HG03432 (cell line): Measurements from ENCODE around the gene MICA.
"Not testable (repeated sequence)": the region's sequence is repeated elsewhere in the genome, so short reads cannot be mapped to it uniquely, and the experiment has no call there.

Experiments
- ATAC-seq: cut with Tn5 transposase; IDR thresholded peaks from one replicate; pipeline ENCODE4 v1.9.1; 2021; ENCODE audit warnings: mild to moderate bottlenecking, moderate library complexity; ENCODE audit not compliant: unreplicated experiment

MICA gene

GRCh38 chr6:31405996-31406395 lies 2.6 kb downstream of the MICA start:
- no peak for ATAC-seq

GRCh38 chr6:31407699-31408098 lies 4.3 kb downstream of the MICA start:
- no peak for ATAC-seq

- ATAC-seq: no peak
Observed at GRCh38 chr6:31412506-31412905, 9.1 kb downstream of the MICA start.

DNA sequence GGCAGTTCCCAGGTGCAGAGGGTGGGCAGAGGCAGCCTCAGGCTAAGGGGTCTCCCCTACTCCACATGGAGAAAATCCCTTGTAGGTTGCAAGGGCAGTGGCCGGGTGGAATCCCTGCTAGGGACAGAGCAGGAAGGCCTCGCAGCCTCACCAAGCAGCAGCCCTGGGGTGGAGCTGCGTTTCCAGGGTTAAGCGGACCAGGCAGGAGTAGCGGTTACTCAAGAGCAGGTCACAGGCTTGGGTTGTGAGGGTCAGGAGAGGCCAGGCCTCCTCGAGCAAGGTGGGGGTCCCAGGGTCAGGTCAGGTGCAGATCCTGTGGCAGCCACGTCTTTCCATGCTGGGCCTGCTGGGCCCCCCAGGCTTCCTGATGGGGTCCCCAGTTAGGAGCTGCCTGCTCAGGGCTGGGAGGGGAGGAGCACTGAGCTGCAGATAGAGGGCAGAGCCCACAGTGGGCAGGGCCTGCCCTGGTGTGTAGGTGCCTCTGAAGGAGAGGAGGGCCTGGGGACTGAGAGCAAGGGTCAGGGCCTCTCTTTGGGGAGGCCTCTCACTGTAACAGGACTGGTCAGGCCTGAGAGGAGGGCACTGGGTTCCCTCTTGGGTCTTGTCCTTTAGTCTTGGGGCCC lies 10.9 kb downstream of the MICA start:
- ATAC-seq: not testable (repeated sequence)

DNA sequence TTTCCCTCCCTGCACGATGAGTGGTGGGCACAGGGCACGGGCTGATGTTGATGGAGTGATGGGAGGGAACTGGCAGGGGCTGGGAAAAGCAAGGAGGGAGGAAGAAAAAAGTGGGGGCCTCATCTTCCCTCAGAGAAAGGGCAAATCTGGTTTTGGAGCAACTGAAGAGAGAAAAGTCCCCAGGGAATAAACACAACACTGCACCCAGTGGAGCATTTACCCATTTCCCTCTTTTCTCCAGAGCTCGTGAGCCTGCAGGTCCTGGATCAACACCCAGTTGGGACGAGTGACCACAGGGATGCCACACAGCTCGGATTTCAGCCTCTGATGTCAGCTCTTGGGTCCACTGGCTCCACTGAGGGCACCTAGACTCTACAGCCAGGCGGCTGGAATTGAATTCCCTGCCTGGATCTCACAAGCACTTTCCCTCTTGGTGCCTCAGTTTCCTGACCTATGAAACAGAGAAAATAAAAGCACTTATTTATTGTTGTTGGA lies 11.4 kb downstream of the MICA start:
- ATAC-seq: no peak

GRCh38 chr6:31416394-31417014 lies 13.1 kb downstream of the MICA start:
- no peak for ATAC-seq

GRCh38 chr6:31418251-31418650 lies 14.9 kb downstream of the MICA start:
- no peak for ATAC-seq

GRCh38 chr6:31419842-31420241 lies 16.4 kb downstream of the MICA start:
- no peak for ATAC-seq

DNA sequence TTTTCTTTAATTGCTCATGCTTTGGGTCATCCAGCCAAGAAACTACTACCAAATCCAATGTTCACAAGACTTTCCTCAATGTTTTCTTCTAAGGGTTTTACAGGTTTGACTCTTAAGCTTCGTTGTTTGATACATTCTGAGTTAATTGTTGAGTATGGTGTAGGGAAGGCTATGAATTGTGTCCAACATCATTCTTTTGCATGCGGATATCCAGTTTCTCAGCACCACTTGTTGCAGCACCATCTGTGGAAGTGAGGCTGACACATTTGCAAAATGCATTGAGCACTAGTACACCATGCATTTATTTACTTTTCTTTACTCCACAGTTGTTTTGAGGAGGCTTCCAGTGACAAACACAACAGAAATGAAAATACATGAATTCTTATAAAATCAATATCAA lies 17.2 kb downstream of the MICA start:
- ATAC-seq: no peak

GRCh38 chr6:31422587-31422986 lies 19.2 kb downstream of the MICA start:
- ATAC-seq: no peak

- ATAC-seq: no peak
Observed at GRCh38 chr6:31423550-31423949, 20.2 kb downstream of the MICA start.

DNA sequence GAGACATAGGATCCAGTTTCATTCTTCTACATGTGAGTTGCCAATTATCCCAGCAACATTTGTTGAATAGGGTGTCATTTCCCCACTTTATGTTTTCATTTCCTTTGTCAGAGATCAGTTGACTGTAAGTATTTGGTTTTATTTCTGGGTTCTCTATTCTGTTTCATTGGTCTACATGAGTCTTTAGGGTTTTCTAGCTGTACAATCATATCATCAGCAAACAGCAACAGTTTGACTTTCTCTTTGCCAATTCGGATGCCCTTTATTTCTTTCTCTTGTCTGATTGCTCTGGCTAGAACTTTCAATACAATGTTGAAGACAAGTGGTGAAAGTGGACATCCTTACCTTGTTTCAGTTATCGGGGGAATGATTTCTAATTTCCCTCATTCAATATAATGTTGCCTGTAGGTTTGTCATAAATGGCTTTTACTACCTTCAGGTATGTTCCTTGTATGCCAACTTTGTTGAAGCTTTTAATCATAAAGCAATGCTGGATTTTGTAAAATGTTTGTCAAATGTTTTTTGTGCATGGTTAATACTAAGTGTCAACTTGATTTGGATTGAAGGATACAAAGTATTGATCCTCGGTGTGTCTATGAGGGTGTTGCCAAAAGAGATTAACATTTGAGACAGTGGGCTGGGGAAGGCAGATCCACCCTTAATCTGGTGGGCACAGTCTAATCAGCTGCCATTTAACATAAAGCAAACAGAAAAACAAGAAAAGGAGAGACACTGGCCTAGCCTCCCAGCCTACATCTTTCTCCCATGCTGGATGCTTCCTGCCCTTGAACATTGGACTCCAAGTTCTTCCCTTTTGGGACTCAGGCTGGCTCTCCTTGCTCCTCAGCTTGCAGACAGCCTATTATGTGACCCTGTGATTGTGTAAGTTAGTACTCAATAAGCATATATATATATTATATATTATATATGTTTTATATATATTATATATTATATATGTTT lies 23.3 kb downstream of the MICA start:
- no peak for ATAC-seq

DNA sequence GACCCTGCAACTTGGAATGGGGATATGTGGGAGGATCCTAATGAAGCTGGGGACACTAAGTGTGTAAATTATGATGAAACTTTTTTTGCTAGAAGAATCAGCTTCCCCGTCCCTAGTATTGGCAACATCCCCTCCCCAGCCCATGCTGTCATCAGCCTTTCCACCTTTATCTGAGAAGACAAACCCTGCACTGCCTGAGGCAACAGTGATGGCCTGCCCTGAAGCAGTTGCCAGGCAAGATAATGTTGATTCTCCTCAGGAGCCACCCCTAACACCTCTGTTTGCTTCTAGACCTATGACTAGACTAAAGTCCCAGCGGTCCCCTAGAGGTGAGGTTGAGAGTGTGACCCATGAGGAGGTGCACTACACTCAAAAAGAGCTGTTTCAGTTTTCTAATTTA lies 27.1 kb downstream of the MICA start:
- no peak for ATAC-seq

DNA sequence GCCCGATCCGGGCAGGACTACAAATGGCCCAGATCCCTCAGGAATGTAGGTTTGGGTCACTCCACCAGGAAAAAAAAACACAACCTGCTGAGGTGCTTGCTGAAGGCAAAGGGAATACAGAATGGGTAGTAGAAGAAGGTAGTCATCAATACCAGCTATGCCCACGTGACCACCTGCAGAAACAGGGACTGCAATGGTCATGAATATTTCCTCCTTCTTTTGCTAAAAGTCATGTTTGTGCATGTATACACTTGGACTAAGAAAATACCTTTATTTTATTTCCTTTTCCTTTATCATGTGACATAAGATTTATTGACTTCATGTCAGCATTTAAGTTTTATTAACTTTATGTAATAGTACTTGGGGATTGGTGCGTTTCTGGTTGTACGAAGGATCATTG lies 31.7 kb downstream of the MICA start:
- ATAC-seq: not testable (repeated sequence)

DNA sequence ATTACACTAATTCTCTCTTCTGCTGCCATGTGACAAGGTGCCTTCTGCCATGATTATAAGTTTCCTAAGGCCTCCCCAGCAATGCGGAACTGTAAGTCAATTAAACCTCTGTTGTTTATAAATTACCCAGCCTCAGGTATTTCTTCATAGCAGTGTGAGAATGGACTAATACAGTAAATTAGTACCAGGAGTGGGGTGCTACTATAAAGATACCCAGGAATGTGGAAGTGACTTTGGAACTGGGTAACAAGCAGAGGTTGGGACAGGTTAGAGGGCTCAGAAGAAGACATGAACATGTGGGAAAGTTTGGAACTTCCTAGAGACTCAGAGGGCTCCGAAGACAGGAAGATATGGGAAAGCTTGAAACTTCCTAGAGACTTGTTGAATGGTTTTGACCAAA lies 34.8 kb downstream of the MICA start:
- ATAC-seq: no peak

- no peak for ATAC-seq
Observed at GRCh38 chr6:31438677-31439076, 35.3 kb downstream of the MICA start.

- ATAC-seq: no peak
Observed at GRCh38 chr6:31441365-31442267, 38.2 kb downstream of the MICA start.

GRCh38 chr6:31446481-31446880 lies 43.1 kb downstream of the MICA start:
- no peak for ATAC-seq

GRCh38 chr6:31446999-31447789 lies 43.8 kb downstream of the MICA start:
- not testable (repeated sequence) for ATAC-seq

GRCh38 chr6:31450751-31451150 lies 47.4 kb downstream of the MICA start:
- no peak for ATAC-seq
